ENCODE data around the gene SULT1A2.
"Not testable (repeated sequence)": the region's sequence is repeated elsewhere in the genome, so short reads cannot be mapped to it uniquely, and the experiment has no call there.

Gene SULT1A2

GRCh38 chr16:28609631-28610594 is 13.1 kb upstream of the SULT1A2 start, which contains the start of gene SULT1A1:
Gene SULT1A1 (minus strand): TSS chr16:28610044. CDS start chr16:28608855, 1,189 bp downstream.
- no peak for DNase-seq (ENCODE audit: low read depth in 2 of 2)

- not testable (repeated sequence) for DNase-seq (ENCODE audit: low read depth in 2 of 2)
Observed at GRCh38 chr16:28608867-28609596, 12.2 kb upstream of the SULT1A2 start.

- DNase-seq (ENCODE audit: low read depth in 2 of 2) = not testable (repeated sequence)
Observed at GRCh38 chr16:28608496-28608808, 11.6 kb upstream of the SULT1A2 start.

DNA sequence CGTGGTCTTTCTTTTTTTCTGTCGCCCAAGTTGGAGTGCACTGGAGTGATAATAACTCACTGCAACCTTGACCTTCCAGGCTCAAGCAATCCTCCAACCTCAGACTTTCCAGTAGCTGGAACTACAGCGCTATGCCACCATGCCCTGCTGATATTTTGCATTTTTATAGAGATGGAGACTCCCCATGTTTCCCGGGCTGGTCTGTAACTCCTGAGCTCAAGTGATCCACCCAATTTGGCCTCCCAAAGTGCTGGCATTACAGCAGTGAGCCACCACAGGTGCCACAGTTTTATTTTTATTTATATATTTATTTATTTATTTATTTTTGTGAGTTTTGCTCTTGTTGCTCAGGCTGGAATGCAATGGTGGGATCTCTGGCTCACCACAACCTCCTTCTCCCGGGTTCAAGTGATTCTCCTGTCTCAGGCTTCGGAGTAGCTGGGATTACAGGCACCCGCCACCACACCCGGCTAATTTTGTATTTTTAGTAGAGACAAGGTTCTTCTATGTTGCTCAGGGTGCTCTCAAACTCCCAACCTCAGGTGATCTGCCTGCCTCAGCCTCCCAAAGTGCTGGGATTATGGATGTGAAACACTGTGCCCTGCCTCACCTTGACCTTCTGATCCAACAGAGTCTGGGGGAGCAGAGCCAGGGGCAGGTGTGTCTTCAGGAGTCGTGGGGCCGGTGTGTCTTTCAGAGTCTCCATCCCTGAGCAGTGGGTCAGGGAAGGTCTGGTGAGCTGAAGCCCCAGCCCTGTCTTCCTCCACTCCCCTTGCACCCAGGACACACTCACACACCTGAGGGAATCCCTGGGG is 11.0 kb upstream of the SULT1A2 start:
- DNase-seq (ENCODE audit: low read depth in 2 of 2) = not testable (repeated sequence)

DNA sequence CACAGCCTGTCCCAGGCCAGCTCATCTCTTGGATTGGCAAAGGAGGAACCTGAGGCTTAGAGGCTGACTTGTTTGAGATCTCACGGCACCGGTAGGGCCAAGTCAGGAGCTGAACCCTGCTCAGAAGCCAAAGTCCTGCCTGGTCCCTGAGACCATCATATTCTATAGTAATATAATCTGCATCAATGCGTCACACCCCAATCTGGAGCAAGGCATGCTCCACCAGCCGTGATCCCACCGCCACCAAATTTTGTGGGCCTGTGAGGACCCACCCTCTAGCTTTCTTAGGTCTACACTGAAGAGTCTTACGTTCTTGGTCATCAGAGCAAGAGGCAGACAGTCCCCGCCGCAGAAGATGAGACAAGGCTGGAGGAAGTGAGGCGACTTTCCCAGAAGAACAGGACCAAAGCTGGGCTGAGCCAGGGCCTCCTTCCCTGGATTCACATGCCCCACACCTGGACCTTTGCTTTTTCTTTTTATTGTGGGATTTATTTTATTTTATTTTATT is 10.3 kb upstream of the SULT1A2 start:
- DNase-seq (ENCODE audit: low read depth in 2 of 2) = no peak

GRCh38 chr16:28606291-28607115 is 9.7 kb upstream of the SULT1A2 start:
- DNase-seq (ENCODE audit: low read depth in 2 of 2) = no peak

DNA sequence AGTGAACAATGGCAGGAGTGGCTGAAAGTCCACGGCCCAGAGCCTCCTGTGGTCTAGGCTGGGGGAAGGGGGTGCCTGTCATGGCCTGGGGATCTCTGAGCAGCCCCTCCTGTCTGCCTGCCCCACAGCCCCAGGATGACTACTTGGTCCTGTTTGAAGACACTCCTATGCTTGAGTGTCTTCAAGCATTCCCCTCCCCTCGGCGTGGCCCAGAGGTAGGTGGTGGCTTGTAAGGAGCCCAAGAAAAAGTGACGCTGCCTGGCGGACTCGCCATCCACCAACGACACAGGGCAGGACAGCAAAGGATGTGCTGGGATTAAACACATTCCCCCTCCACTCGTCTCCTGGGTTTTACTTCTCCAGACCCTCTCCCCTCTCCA is 7.3 kb upstream of the SULT1A2 start:
- no peak for DNase-seq (ENCODE audit: low read depth in 2 of 2)

DNA sequence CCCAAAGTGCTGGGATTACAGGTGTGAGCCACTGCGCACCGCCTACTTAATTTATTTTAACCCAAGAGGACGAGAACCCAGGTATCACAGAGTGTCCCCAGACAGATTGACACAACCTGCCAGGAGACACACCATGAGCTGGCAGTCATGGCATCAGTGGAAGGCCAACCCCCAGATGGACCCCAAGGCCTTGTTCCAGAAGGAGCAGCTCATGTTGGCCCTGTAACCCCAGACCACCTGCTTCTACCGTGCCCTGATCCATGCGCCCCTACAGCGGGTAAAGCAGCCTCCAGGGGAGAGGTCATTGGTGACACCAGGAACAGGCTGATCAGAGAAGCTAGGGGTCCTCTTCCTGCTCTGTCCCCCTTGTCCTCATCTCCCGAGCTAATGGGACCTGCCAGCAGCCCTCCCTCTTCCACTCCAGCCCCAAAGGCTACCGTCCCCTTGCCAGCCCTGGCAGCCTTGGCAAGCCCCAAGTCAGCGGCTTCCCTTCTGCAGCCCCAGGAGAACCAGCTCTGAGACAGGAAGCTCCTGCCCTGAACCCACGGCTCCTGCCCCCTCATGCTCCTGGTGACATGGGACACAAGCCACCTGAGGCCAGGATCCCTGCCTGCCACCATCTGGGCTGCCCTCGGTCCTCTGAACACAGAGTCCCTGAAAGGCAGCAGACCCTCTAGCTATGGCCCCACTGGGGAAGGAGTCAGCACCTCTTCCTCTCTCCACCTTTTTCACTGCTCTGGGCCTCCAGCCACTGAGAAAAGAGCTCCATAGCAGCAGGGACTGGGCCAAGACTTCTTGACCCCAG is 6.7 kb upstream of the SULT1A2 start:
- no peak for DNase-seq (ENCODE audit: low read depth in 2 of 2)

DNA sequence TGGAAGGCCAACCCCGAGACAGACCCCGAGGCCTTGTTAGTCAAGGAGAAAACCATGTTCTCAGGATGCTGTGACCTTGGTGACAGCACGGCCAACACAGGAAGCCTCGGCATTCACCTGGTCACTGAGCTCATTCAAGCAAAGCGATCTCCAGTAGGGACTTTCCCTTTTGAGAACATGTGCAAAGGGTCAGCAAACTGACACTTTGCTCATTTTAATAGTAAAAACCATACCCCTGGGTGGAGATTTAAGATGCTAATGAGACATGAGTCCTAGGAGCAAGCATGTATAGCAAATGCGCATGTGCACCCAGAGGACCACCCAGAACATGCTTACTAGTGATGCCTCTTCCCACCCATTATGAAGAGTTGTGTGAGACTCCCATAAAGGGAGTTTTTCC is 5.7 kb upstream of the SULT1A2 start:
- no peak for DNase-seq (ENCODE audit: low read depth in 2 of 2)

DNA sequence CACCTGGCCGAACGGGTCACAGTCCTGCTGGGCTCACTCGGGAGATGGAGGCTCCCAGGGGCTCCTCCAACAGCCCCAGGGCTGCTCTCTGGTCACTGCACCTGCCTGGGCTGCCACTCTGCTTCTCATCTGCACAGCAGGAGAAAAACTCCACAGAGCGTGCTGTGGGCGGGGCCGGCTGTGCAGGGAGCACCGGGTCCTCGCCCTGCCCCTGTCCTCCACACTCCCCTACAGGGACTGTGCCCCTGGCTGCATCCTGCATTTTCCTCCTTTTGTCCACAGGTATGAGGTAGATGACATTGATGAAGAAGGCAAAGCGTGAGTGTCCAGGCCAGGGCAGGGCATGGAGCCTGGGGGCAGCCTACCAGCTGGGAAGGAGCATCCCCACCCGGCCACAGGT is 5.2 kb upstream of the SULT1A2 start:
- not testable (repeated sequence) for DNase-seq (ENCODE audit: low read depth in 2 of 2)

- not testable (repeated sequence) for DNase-seq (ENCODE audit: low read depth in 2 of 2)
Observed at GRCh38 chr16:28601589-28601988, 4.7 kb upstream of the SULT1A2 start.

GRCh38 chr16:28600965-28601364 is 4.1 kb upstream of the SULT1A2 start:
- DNase-seq (ENCODE audit: low read depth in 2 of 2) = not testable (repeated sequence)

- not testable (repeated sequence) for DNase-seq (ENCODE audit: low read depth in 2 of 2)
Observed at GRCh38 chr16:28599377-28600285, 2.8 kb upstream of the SULT1A2 start.

- no peak for DNase-seq (ENCODE audit: low read depth in 2 of 2)
Observed at GRCh38 chr16:28597692-28598261, 927 bp upstream of the SULT1A2 start.

GRCh38 chr16:28596115-28596630 is 677 bp downstream of the SULT1A2 start:
- no peak for DNase-seq (ENCODE audit: low read depth in 2 of 2)

GRCh38 chr16:28595451-28595850 is 1.4 kb downstream of the SULT1A2 start:
- not testable (repeated sequence) for DNase-seq (ENCODE audit: low read depth in 2 of 2)

DNA sequence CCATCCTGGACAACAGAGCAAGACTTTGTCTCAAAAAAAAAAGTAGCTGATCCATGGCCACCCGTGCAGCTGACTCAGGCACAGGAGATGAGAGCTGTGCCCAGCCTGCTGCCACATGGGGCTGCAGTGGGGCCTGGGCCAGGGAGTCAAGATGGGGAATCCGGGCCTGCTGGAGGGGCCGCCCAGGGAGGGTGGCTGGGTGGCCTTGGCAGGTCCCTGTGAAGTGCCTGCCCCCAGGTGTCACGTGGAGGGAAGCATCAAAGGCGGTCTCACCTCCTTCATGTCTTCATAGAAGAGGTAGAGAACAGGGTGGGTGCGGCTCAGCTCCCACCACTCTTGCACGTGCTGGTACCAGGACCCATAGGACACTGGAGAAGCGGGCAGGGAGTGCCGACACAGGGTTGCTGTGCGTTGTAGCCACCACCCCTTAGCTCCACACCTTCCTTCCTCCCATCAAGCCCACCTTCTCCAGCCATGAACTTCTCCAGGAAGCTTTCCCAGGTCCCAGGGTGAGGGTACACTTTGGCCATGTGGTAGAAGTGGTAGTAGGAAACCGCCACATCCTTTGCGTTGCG is 3.8 kb downstream of the SULT1A2 start:
- DNase-seq (ENCODE audit: low read depth in 2 of 2) = no peak

GRCh38 chr16:28592511-28592910 is 4.3 kb downstream of the SULT1A2 start:
- DNase-seq (ENCODE audit: low read depth in 2 of 2) = no peak

All from stimulated activated CD8-positive, alpha-beta memory T cell treated with anti-CD3 and anti-CD28 coated beads, Interleukin-2, amount 100 ng/mL, for 48 hours (primary cell).